ENCODE results near the gene CLN6.

GRCh38 chr15:68261980-68262379, 32.5 kb upstream of the CLN6 start:
- TF ChIP-seq CTCF (IDR thresholded peaks at IDR 0.05) (no peak), ZFX (IDR thresholded peaks at IDR 0.05; ENCODE audit: borderline replicate concordance) (no peak)
